ENCODE data around the gene PCDHGB4. TPM values are rescaled to one million over a fixed set of nuclear protein-coding genes. Genes with fewer than 3 reads are reported as not detected.
"Not testable (repeated sequence)": the region's sequence is repeated elsewhere in the genome, so short reads cannot be mapped to it uniquely, and the experiment has no call there.

PCDHGB4 gene
- total RNA-seq, 1 donor: 17.4 TPM

DNA sequence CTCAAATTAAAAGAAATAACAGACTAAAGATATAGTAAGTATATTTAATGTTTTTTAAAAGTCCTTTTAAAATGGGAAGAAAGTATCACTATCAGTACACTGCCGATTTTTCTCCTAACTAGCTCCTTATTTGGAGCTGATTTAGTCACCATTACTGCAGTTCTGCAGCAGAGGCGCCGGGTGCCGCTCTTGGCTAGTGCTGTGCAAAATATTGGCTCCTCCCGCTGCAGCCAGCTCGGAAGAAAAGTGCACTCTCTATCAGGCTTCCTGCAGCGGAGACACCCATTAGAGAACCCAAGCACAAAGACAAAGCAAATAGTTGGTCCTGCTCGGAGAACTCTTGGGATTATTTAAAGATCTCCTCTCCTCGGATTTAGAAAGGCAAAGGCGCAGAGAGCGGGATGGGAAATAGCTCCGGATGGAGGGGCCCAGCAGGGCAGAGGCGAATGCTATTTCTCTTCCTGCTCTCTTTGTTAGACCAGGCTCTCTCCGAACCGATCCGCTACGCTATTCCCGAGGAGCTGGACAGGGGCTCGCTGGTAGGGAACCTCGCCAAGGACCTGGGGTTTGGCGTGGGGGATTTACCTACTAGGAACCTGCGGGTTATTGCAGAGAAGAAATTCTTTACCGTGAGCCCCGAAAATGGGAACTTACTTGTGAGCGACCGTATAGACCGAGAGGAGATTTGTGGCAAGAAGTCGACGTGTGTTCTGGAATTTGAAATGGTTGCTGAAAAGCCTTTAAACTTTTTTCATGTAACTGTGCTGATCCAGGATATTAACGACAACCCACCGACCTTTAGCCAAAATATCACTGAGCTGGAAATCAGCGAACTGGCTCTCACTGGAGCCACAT is 17.3 kb upstream of the PCDHGB4 start, which contains the start of gene PCDHGB3:
Gene PCDHGB3, plus strand, starts transcription at position 249 of the 855 bp plus-strand sequence. Its CDS starts 153 bp downstream, at position 402.
- peak within 1 kb of the TSS; percentile 57 for H3K4me3 ChIP-seq (ENCODE audit: low read depth, low read length)
- peak; percentile 76 for DNase-seq (ENCODE audit: low read depth)
- TF ChIP-seq CTCF (IDR thresholded peaks at IDR 0.05; ENCODE audit: insufficient read depth, low read length): peak; percentile 64

GRCh38 chr5:141371572-141372475 is 15.7 kb upstream of the PCDHGB4 start:
- no peak overlapping the region for H3K4me3 ChIP-seq (ENCODE audit: low read depth, low read length)
- TF ChIP-seq CTCF (IDR thresholded peaks at IDR 0.05; ENCODE audit: insufficient read depth, low read length): no peak
- DNase-seq (ENCODE audit: low read depth): no peak

DNA sequence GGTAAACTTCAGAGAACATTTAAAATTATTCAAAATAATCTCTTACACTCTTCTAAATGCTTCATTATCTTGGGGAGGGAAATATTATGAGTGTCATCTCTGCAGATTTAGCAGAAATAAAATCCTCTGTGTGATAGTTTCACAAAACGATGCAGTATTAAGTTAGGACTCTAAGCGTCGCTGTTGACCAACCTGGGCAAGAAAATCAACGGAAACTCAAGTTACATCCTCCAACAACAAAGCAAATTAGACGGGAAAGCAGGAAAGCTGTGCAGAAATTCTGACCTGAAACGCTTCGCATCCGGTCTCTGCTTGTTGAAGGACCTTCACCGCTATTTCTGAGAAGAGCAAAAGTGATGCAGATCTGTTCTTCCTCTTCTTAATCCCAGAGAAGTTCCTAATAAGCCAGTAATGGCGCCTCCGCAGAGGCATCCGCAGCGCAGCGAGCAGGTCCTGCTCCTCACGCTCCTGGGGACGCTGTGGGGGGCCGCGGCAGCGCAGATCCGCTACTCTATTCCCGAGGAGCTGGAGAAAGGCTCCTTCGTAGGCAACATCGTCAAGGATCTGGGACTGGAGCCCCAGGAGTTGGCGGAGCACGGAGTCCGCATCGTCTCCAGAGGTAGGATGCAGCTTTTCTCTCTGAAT is 13.7 kb upstream of the PCDHGB4 start, which contains the start of gene PCDHGA6:
Gene PCDHGA6, plus strand, starts transcription at position 219 of the 645 bp plus-strand sequence. Its CDS starts 193 bp downstream, at position 412.
- peak; percentile 53 for DNase-seq (ENCODE audit: low read depth)
- peak; percentile 57 for TF ChIP-seq CTCF (IDR thresholded peaks at IDR 0.05; ENCODE audit: insufficient read depth, low read length)
- H3K4me3 ChIP-seq (ENCODE audit: low read depth, low read length): peak within 1 kb of the TSS; percentile 59

GRCh38 chr5:141374627-141375026 is 12.9 kb upstream of the PCDHGB4 start:
- no peak for DNase-seq (ENCODE audit: low read depth)
- no peak overlapping the region for H3K4me3 ChIP-seq (ENCODE audit: low read depth, low read length)
- TF ChIP-seq CTCF (IDR thresholded peaks at IDR 0.05; ENCODE audit: insufficient read depth, low read length): no peak

GRCh38 chr5:141375444-141376155 is 11.9 kb upstream of the PCDHGB4 start:
- H3K4me3 ChIP-seq (ENCODE audit: low read depth, low read length); DNase-seq (ENCODE audit: low read depth): not testable (repeated sequence)

DNA sequence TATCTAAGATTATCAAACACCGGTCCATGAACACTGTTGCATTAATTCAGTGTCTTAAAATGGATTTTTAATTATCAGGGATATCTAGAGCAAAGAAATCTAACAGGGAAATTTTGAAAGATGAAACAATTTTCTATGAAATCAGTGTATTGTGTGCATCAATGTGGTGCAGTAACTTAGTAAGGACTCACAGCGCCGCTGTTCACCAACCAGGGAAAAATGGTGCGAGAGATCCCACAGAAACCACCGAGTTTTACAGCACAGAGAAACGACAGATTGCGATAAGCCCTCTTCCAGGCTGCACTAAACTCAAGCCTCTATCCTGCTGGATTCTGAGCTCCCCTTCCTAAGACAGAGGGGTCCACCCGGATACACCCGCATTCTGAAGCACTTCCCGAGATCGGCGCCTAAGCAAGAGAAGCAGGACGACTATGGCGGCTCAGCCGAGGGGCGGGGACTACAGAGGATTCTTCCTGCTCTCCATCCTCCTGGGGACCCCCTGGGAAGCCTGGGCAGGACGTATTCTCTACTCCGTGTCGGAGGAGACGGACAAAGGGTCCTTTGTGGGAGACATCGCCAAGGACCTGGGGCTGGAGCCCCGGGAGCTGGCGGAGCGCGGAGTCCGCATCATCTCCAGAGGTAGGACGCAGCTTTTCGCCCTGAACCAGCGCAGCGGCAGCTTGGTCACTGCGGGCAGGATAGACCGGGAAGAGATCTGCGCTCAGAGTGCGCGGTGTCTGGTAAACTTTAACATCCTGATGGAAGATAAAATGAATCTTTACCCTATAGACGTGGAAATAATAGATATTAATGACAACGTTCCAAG is 4.8 kb upstream of the PCDHGB4 start, which contains the start of gene PCDHGA7:
Gene PCDHGA7, plus strand, starts transcription at position 274 of the 826 bp plus-strand sequence. Its CDS starts 158 bp downstream, at position 432.
- peak; percentile 67 for TF ChIP-seq CTCF (IDR thresholded peaks at IDR 0.05; ENCODE audit: insufficient read depth, low read length)
- H3K4me3 ChIP-seq (ENCODE audit: low read depth, low read length): peak within 1 kb of the TSS; percentile 73

More for the DNA sequence above, 4.8 kb upstream of the PCDHGB4 start, which contains the start of gene PCDHGA7:
- DNase-seq (ENCODE audit: low read depth): peak; percentile 68

All from fibroblast of the aortic adventitia (primary cell).